IMR-90 (cell line): ENCODE results near the gene ITGA1. TPM values are rescaled to one million over a fixed set of nuclear protein-coding genes. Genes with fewer than 3 reads are reported as not detected.

Experiments
- ATAC-seq: fragments of 200-7000 bp; cut with Tn5 transposase; 2 replicates; pipeline ENCODE4 v1.9.1; 2020; ENCODE audit warnings: low read depth, mild to moderate bottlenecking, moderate library complexity
- BruUV-seq: library from RNA; stranded (reverse); fragments of 400-500 nt; replicated peaks from 2 replicates; lab custom pipeline; 2021; lab: Mats Ljungman, UMichigan
- CTCF ChIA-PET: fragments of 300-600 bp; formaldehyde crosslinking; extraction: SDS; loops from one replicate; lab custom pipeline; 2021; ENCODE audit warnings: antibody characterized with exemption; lab: Yijun Ruan, JAX
- POLR2A ChIA-PET: fragments of 300-600 bp; sonication (Branson Sonifier 250); formaldehyde crosslinking; loops from one replicate; lab custom pipeline; 2022; ENCODE audit warnings: antibody characterized with exemption; ENCODE audit not compliant: unreplicated experiment; lab: Charles Lee
- DNase-seq: peaks from one replicate; pipeline ENCODE4 v3.0.0; 2013
- H2AFZ ChIP-seq: replicated peaks from 2 replicates; pipeline ENCODE3; 2013; ENCODE audit warnings: low read length, mild to moderate bottlenecking; ENCODE audit not compliant: poor library complexity
- H2AK5ac ChIP-seq: 2 replicates; pipeline ENCODE4 v1.6.1; 2013; ENCODE audit warnings: low read depth, low read length, inconsistent platforms
- H2AK9ac ChIP-seq: replicated peaks from 2 replicates; pipeline ENCODE3; 2013; ENCODE audit warnings: mild to moderate bottlenecking, low read depth, low read length, moderate library complexity; ENCODE audit not compliant: poor library complexity
- H2BK120ac ChIP-seq: 2 replicates; pipeline ENCODE4 v1.6.1; 2013; ENCODE audit warnings: low read depth, low read length, inconsistent platforms
- H2BK15ac ChIP-seq: 3 replicates; pipeline ENCODE4 v1.6.1; 2013; ENCODE audit warnings: low read depth, low read length, inconsistent platforms
- H2BK20ac ChIP-seq: 2 replicates; pipeline ENCODE4 v1.6.1; 2013; ENCODE audit warnings: low read depth, mild to moderate bottlenecking, inconsistent platforms, low read length, moderate library complexity
- H2BK5ac ChIP-seq: 2 replicates; pipeline ENCODE4 v1.6.1; 2013; ENCODE audit warnings: mild to moderate bottlenecking, low read depth, low read length, inconsistent platforms; ENCODE audit not compliant: poor library complexity, severe bottlenecking
- H3K14ac ChIP-seq: replicated peaks from 2 replicates; pipeline ENCODE4 v1.6.1; 2013; ENCODE audit warnings: low read depth, low read length, inconsistent platforms
- H3K18ac ChIP-seq: 2 replicates; pipeline ENCODE4 v1.6.1; 2013; ENCODE audit warnings: low read depth, low read length, control low read depth
- H3K23ac ChIP-seq: 2 replicates; pipeline ENCODE4 v1.6.1; 2013; ENCODE audit warnings: low read depth, low read length, inconsistent platforms
- H3K27ac ChIP-seq: 2 replicates; pipeline ENCODE4 v1.5.1; 2013; ENCODE audit warnings: mild to moderate bottlenecking, control low read depth, low read length; ENCODE audit not compliant: insufficient read depth
- H3K27me3 ChIP-seq: 2 replicates; pipeline ENCODE4 v1.6.1; 2013; ENCODE audit warnings: low read length; ENCODE audit not compliant: control insufficient read depth, insufficient read depth
- H3K36me3 ChIP-seq: 2 replicates; pipeline ENCODE4 v1.6.1; 2013; ENCODE audit warnings: low read length, mixed read lengths; ENCODE audit not compliant: control insufficient read depth, insufficient read depth
- H3K4ac ChIP-seq: 2 replicates; pipeline ENCODE4 v1.6.1; 2013; ENCODE audit warnings: low read depth, low read length, inconsistent platforms
- H3K4me1 ChIP-seq: 2 replicates; pipeline ENCODE4 v1.6.1; 2013; ENCODE audit warnings: low read length, mixed read lengths; ENCODE audit not compliant: control insufficient read depth, insufficient read depth
- H3K4me2 ChIP-seq: 2 replicates; pipeline ENCODE4 v1.6.1; 2013; ENCODE audit warnings: low read depth, mild to moderate bottlenecking, control low read depth, low read length, moderate library complexity
- H3K4me3 ChIP-seq: 2 replicates; pipeline ENCODE4 v1.5.1; 2013; ENCODE audit warnings: low read depth, mild to moderate bottlenecking, control low read depth, low read length, moderate library complexity; ENCODE audit not compliant: insufficient read depth
- H3K56ac ChIP-seq: 2 replicates; pipeline ENCODE4 v1.6.1; 2013; ENCODE audit warnings: low read length, inconsistent platforms; ENCODE audit not compliant: insufficient read depth; ENCODE audit errors: extremely low read depth
- H3K79me1 ChIP-seq, 2 experiments: 2 replicates each; pipeline ENCODE4 v1.6.1; 2013; ENCODE audit warnings: low read length in 2 of 2, inconsistent platforms in 1 of 2, low read depth in 1 of 2
- H3K9ac ChIP-seq: 2 replicates; pipeline ENCODE4 v1.6.1; 2013; ENCODE audit warnings: low read depth, low read length, control low read depth
- H3K9me1 ChIP-seq: 2 replicates; pipeline ENCODE4 v1.6.1; 2013; ENCODE audit warnings: low read length, inconsistent platforms; ENCODE audit not compliant: insufficient read depth
- H3K9me3 ChIP-seq: 2 replicates; pipeline ENCODE4 v1.6.1; 2013; ENCODE audit warnings: low read length; ENCODE audit not compliant: control insufficient read depth, insufficient read depth
- H4K20me1 ChIP-seq: 2 replicates; pipeline ENCODE4 v1.6.1; 2013; ENCODE audit warnings: low read length, inconsistent platforms; ENCODE audit not compliant: insufficient read depth
- H4K5ac ChIP-seq: 2 replicates; pipeline ENCODE4 v1.6.1; 2013; ENCODE audit warnings: mild to moderate bottlenecking, low read depth, low read length, control low read depth
- H4K8ac ChIP-seq, 2 experiments: 2 replicates each; pipeline ENCODE4 v1.6.1; 2013; ENCODE audit warnings: low read depth in 2 of 2, low read length in 2 of 2, control low read depth in 1 of 2, inconsistent platforms in 1 of 2
- H4K91ac ChIP-seq: 2 replicates; pipeline ENCODE4 v1.6.1; 2013; ENCODE audit warnings: low read depth, low read length, inconsistent platforms; ENCODE audit not compliant: insufficient read depth
- BHLHE40 ChIP-seq: fragments of 150-350 bp; IDR thresholded peaks from 2 replicates; pipeline ENCODE4 v1.6.1; 2016; ENCODE audit warnings: mild to moderate bottlenecking, low read depth, low read length
- CEBPB ChIP-seq: IDR thresholded peaks from 2 replicates; pipeline ENCODE4 v1.6.1; 2012; ENCODE audit warnings: low read depth, low read length, improper control_type of control experiment
- CHD1 ChIP-seq: IDR thresholded peaks from 2 replicates; pipeline ENCODE4 v1.6.1; 2012; ENCODE audit warnings: low read depth, low read length, improper control_type of control experiment
- CTCF ChIP-seq: conservative IDR thresholded peaks from 2 replicates; pipeline ENCODE4 v1.5.1; 2012; ENCODE audit warnings: mild to moderate bottlenecking, low read depth, low read length, improper control_type of control experiment
- MAFK ChIP-seq: IDR thresholded peaks from 2 replicates; pipeline ENCODE4 v1.6.1; 2012; ENCODE audit warnings: low read depth, low read length, improper control_type of control experiment
- MAZ ChIP-seq: IDR thresholded peaks from 2 replicates; pipeline ENCODE4 v1.6.1; 2012; ENCODE audit warnings: low read depth, mild to moderate bottlenecking, low read length, improper control_type of control experiment, moderate library complexity, borderline replicate concordance
- MXI1 ChIP-seq: IDR thresholded peaks from 2 replicates; pipeline ENCODE4 v1.6.1; 2012; ENCODE audit warnings: low read depth, mild to moderate bottlenecking, low read length, moderate library complexity, borderline replicate concordance
- NFE2L2 ChIP-seq: fragments of 150-350 bp; IDR thresholded peaks from 2 replicates; pipeline ENCODE4 v1.6.1; 2016; ENCODE audit warnings: low read depth, mild to moderate bottlenecking, low read length
- RCOR1 ChIP-seq: IDR thresholded peaks from 2 replicates; pipeline ENCODE4 v1.6.1; 2012; ENCODE audit warnings: mild to moderate bottlenecking, low read length, improper control_type of control experiment; ENCODE audit not compliant: insufficient replicate concordance
- RFX5 ChIP-seq: IDR thresholded peaks from 2 replicates; pipeline ENCODE4 v1.8.0; 2012; ENCODE audit warnings: low read depth, mild to moderate bottlenecking, low read length, moderate library complexity
- SMC3 ChIP-seq: fragments of 150-350 bp; IDR thresholded peaks from 2 replicates; pipeline ENCODE4 v1.6.1; 2016; ENCODE audit warnings: low read depth, mild to moderate bottlenecking, antibody characterized with exemption, low read length, moderate library complexity
- dilution Hi-C: fragments of 300-500 bp; cut with HindIII; formaldehyde crosslinking; loops from one replicate; pipeline ENCODE4 v1.14.3; 2018; ENCODE audit warnings: low sequenced_read_pairs; ENCODE audit not compliant: unreplicated experiment
- in situ Hi-C: fragments of 300-500 bp; cut with MboI; formaldehyde crosslinking; loops from 3 replicates; pipeline ENCODE4 v1.14.3; 2019; ENCODE audit warnings: low sequenced_read_pairs, inconsistent platforms, mixed read lengths
- intact Hi-C: fragments of 100-400 bp; cut with micrococcal nuclease; formaldehyde crosslinking; loops from 2 replicates; pipeline ENCODE4 v1.10.0; 2022
- polyA plus RNA-seq, 3 experiments: library from polyadenylated mRNA; depleted of rRNA; stranded (reverse); fragments of >200 nt; gene quantifications; 2 replicates each; pipeline ENCODE4 v1.2.3, GENCODE V29; 2012; ENCODE audit warnings: low replicate concordance in 1 of 3
- total RNA-seq: library from RNA; depleted of rRNA; stranded (reverse); fragments of >200 nt; gene quantifications from 2 replicates; pipeline ENCODE4 v1.2.3, GENCODE V29; 2012

Gene ITGA1
- total and polyA plus RNA-seq, 2 of the 4 experiments (the other 2 are of a cell fraction), result 22.3 to 95.2 TPM

GRCh38 chr5:52738095-52738506 lies 49.6 kb upstream of the ITGA1 start:
- Histone ChIP-seq H3K4me3 (no peak overlapping the region), H2BK5ac (no peak overlapping the region), H3K4me2 (no peak overlapping the region), H2BK20ac (no peak overlapping the region), H3K14ac (no peak overlapping the region), H3K4ac (no peak overlapping the region), H4K91ac (no peak overlapping the region), H2AK9ac (no peak overlapping the region), H3K9ac (no peak overlapping the region), H3K18ac (no peak overlapping the region; the same call in 1 of the 2 replicates), H3K9me1 (no peaks in the 10 kb centered on the region), H3K36me3 (no peaks in the 10 kb centered on the region), H4K20me1 (no peaks in the 10 kb centered on the region), H2AFZ (no peak overlapping the region), H3K27ac (no peak overlapping the region), H4K8ac (no peak overlapping the region), H2AK5ac (no peak overlapping the region), H2BK15ac (no peak overlapping the region), H3K56ac (no peak overlapping the region), H4K5ac (no peak overlapping the region), H3K27me3 (no peaks in the 10 kb centered on the region), H3K4me1 (peaks cover 3% of the 10 kb centered on the region; the same call in 1 of the 2 replicates), H2BK120ac (no peak overlapping the region), H3K9me3 (no peaks in the 10 kb centered on the region), H3K23ac (no peak overlapping the region), H3K79me1 (no peaks in the 10 kb centered on the region)
- ATAC-seq, result no peak
- ChIA-PET CTCF (no interaction called here), POLR2A (no interaction called here)
- in situ Hi-C loops, result no loop called here
- intact Hi-C loops, result no loop called here
- dilution Hi-C loops, result no loop called here
- peak; percentile 71 for DNase-seq
- no TSS peak for BruUV-seq
- TF ChIP-seq MXI1 (no peak), CTCF (no peak), RCOR1 (no peak), NFE2L2 (no peak), RFX5 (no peak), MAZ (no peak), CEBPB (no peak), SMC3 (no peak), BHLHE40 (no peak), MAFK (no peak), CHD1 (no peak)
